H1 (cell line): Measurements from ENCODE around the gene PRAF2. TPM values are rescaled to one million over a fixed set of nuclear protein-coding genes. Genes with fewer than 3 reads are reported as not detected.

ENCODE experiments used
- CREB1 ChIP-seq: IDR thresholded peaks from 2 replicates; pipeline ENCODE4 v1.6.1; 2012; ENCODE audit warnings: inconsistent platforms
- NANOG ChIP-seq: IDR thresholded peaks from 2 replicates; pipeline ENCODE4 v1.6.1; 2011; ENCODE audit warnings: low read length, low read depth, mild to moderate bottlenecking, inconsistent platforms; ENCODE audit not compliant: insufficient read depth, poor library complexity, severe bottlenecking
- RXRA ChIP-seq: IDR thresholded peaks from 2 replicates; pipeline ENCODE4 v1.6.1; 2011; ENCODE audit warnings: low read depth, mild to moderate bottlenecking, low read length, moderate library complexity; ENCODE audit not compliant: insufficient read depth
- SAP30 ChIP-seq: fragments of 300-600 bp; sonication (generic); IDR thresholded peaks from 2 replicates; pipeline ENCODE4 v1.7.1; 2012; ENCODE audit warnings: low read length, moderate library complexity, mild to moderate bottlenecking, inconsistent platforms; ENCODE audit not compliant: insufficient read depth, insufficient replicate concordance
- polyA plus RNA-seq, 7 experiments: library from polyadenylated mRNA; depleted of rRNA in 3 of 7; stranded (reverse) in 5 of 7; unstranded in 2 of 7; fragments of >200 nt in 5 of 7; fragments of 200-250 nt in 2 of 7; gene quantifications; 1 replicate in 5 of 7; 2 replicates in 1 of 7; 4 replicates in 1 of 7; pipeline versions ENCODE4 v1.2.1 to v1.2.3, GENCODE V29; 2011 to 2013; ENCODE audit warnings: missing spikeins in 2 of 7, mixed read lengths in 2 of 7
- total RNA-seq: library from RNA; stranded (reverse); fragmentation: NEBNext Ultra II Directional; extraction: Animal tissue kit (Norgen Biotek cat#: 25700); gene quantifications from 2 replicates; pipeline ENCODE4 v1.2.1, GENCODE V29; 2021

PRAF2 gene
- total and polyA plus RNA-seq, 2 of the 8 experiments (the other 6 are each of a cell fraction or from before 2014, with no cell fraction given): 11.3 to 15.4 TPM

- TF ChIP-seq SAP30 (no peak), NANOG (no peak), CREB1 (no peak), RXRA (no peak)
Observed at GRCh38 chrX:49116076-49116475, 42.3 kb upstream of the PRAF2 start (continued).
